Retina (tissue), 1 donor: ENCODE data around the gene SWT1.
"Not testable (repeated sequence)": the region's sequence is repeated elsewhere in the genome, so short reads cannot be mapped to it uniquely, and the experiment has no call there.

ENCODE experiments used
- DNase-seq: peaks from one replicate; pipeline ENCODE4 v3.0.0-alpha.2; 2016

SWT1 gene

GRCh38 chr1:185193756-185194155 is 36.8 kb downstream of the SWT1 start:
- DNase-seq: no peak

- DNase-seq: not testable (repeated sequence)
These were observed 41.7 kb downstream of the SWT1 start for GRCh38 chr1:185198712-185199111.

DNA sequence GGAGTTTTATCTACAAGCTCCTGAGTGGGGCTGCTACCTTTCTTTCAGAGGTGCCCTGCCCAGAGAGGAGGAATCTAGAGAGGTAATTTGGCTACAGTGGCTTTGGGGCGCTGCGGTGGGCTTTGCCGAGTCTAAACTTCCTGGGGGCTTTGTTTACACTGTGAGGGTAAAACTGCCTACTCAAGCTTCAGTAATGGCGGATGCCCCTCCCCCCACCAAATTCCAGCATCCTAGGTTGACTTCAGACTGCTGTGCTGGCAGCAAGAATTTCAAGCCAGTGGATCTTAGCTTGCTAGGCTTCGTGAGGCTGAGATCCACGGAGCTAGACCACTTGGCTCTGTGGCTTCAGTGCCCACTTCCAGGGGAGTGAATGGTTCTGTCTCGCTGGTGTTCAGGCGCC is 43.9 kb downstream of the SWT1 start:
- DNase-seq: no peak

GRCh38 chr1:185207170-185207569 is 50.2 kb downstream of the SWT1 start:
- DNase-seq: no peak

- no peak for DNase-seq
These were observed 51.1 kb downstream of the SWT1 start for GRCh38 chr1:185207980-185208602.

- DNase-seq: no peak
These were observed 51.7 kb downstream of the SWT1 start for GRCh38 chr1:185208626-185209180.

- DNase-seq: not testable (repeated sequence)
These were observed 52.4 kb downstream of the SWT1 start for GRCh38 chr1:185209357-185209756.

DNA sequence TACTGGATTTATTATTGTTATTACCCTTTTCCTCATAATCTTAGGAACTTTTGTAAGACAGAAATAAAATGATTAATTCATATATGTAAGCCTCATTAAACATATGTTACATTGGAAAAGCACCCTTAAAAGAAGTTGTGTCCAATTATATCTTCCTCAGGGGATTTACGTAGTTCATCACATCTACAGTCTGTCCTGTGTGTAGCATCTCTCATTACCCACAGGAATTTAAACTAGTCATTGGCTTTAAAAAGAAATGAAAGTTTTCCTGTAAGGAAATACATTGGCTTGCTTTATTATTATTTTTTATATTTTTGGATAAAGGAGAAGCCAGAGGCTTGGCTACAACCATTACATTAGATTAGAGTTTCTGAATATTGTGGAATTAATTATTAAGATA is 56.1 kb downstream of the SWT1 start:
- no peak for DNase-seq

DNA sequence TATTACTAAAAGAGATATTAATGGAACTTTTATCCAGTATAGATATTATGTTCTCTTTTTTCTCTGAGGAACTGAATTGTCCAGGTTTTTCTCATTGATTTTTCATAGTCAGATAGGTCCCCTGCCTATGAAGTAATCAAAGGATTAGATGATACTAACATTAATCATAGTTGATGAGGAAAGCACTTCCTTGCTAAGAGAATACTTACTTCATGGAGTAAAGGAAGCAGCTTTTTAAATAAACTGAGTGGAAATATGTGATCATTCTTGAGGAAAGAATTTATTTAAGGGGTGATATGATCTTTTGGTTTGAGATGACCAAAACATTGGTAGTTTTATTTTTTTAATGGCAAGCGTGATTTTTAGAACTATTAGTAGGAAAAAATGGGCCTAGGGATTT is 58.9 kb downstream of the SWT1 start:
- DNase-seq: no peak

GRCh38 chr1:185224132-185224531 is 67.2 kb downstream of the SWT1 start:
- no peak for DNase-seq

- DNase-seq: no peak
These were observed 70.2 kb downstream of the SWT1 start for GRCh38 chr1:185227161-185227560.

DNA sequence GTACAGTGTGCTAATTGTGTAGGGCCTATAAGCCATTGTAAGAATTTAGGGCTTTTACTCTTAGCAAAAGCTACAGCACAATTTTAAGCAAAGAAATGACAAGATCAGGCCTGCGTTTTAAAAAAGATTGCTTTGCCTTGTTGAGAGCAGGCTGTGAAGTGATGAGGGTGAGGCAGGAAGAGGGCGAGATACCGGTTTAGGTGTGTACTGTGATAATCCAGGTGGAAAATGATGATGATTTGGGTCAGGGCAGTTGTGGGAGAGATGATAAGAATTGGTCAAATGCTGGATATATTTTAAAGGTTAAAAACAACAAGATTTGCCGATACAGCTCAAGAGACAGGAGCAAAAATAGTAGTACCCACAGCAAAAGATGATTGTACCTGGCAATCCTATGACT is 72.0 kb downstream of the SWT1 start:
- DNase-seq: no peak

- no peak for DNase-seq
These were observed 73.0 kb downstream of the SWT1 start for GRCh38 chr1:185229981-185230380.

GRCh38 chr1:185232874-185233273 is 75.9 kb downstream of the SWT1 start:
- DNase-seq: no peak

GRCh38 chr1:185234183-185234582 is 77.2 kb downstream of the SWT1 start:
- DNase-seq: not testable (repeated sequence)

- not testable (repeated sequence) for DNase-seq
These were observed 80.2 kb downstream of the SWT1 start for GRCh38 chr1:185237176-185237575.

GRCh38 chr1:185237661-185238060 is 80.7 kb downstream of the SWT1 start:
- DNase-seq: no peak

GRCh38 chr1:185238447-185238846 is 81.5 kb downstream of the SWT1 start:
- no peak for DNase-seq

DNA sequence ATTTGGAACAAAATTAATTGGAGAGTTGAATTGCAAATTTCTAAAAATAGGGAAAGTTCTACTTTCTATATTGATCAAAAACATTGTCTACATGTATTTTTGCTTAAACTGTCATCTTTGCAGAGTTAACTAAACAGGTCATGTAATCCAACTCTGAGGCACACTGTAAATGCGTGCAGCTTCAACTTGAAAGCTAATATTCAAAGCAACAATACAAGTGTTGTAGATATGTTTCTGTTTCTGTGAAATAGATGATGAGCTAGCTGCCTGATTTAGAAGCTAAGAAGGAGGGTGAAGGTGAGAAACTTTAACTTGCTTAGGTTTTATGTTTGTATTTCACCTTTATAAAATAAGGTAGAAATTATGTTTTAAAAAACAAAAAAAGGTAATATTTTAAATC is 82.9 kb downstream of the SWT1 start:
- DNase-seq: no peak

- DNase-seq: no peak
These were observed 84.2 kb downstream of the SWT1 start for GRCh38 chr1:185241127-185241526.

DNA sequence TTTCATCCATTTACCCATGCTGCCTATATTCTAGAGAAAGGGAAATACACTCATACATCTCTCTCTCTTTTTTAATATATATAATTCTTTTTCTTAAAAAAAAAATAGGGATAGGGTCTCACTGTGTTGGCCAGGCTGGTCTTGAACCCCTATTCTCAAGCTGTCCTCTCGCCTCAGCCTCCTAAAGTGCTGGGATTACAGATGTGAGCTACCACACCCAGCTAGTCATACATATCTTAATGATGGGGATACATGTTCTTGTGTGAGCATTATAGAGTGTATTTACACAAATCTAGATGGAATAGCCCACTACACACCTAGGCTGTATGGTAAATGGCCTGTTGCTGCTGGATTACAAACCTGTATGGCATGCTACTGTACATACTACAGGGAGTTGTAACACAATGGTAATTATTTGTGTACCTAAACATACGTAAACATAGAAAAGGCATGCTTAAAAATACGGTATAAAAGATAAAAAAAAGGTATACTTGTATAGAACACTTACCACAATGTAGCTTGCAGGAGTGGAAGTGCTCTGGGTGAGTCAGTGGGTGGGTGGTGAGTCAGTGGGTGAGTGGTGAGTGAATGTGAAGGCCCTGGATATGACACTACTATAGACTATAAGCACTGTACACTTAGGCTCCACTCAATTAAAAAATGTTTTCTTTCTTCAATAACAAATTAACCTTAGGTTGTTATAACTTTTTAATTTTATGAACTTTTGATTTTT is 87.2 kb downstream of the SWT1 start:
- no peak for DNase-seq

GRCh38 chr1:185245466-185245865 is 88.5 kb downstream of the SWT1 start:
- no peak for DNase-seq

GRCh38 chr1:185249563-185249962 is 92.6 kb downstream of the SWT1 start:
- no peak for DNase-seq

DNA sequence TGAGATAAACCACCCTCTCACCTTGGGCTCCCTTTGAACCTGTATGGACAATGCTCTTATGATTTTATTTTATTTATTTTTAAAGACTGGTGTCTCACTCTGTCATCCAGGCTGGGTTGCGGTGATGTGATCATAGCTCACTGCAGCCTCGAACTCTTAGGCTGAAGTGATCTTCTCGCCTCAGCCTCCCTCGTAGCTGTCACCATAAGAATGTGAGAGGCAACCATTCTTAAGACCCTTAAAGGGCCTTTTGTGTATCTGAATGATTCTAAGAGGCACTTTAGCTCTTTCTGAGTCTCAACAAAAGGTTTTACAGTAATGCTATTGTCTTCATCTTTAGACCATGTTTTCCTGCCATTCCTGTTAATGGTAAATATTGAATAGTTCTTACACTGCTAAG is 93.1 kb downstream of the SWT1 start:
- DNase-seq: no peak
